B cell (primary cell): ENCODE data around the gene TPH1. TPM values are rescaled to one million over a fixed set of nuclear protein-coding genes. Genes with fewer than 3 reads are reported as not detected.

Experiments
- ATAC-seq: fragments of 200-7000 bp; cut with Tn5 transposase; one replicate; pipeline ENCODE4 v1.10.0; 2021; ENCODE audit warnings: low read depth, mild to moderate bottlenecking, moderate number of reproducible peaks, moderate library complexity
- CTCF ChIA-PET: fragments of 350-600 bp; sonication (Branson Sonifier 250); formaldehyde crosslinking; loops from one replicate; lab custom pipeline; 2021; ENCODE audit warnings: antibody characterized with exemption, inconsistent platforms; lab: Charles Lee
- POLR2A ChIA-PET: fragments of 350-600 bp; sonication (Branson Sonifier 250); formaldehyde crosslinking; loops from one replicate; lab custom pipeline; 2021; ENCODE audit warnings: antibody characterized with exemption; lab: Charles Lee
- DNase-seq: peaks from one replicate; pipeline ENCODE4 v3.0.0; 2013
- H2AFZ ChIP-seq: 2 replicates; pipeline ENCODE4 v1.6.1; 2012; ENCODE audit warnings: mild to moderate bottlenecking, low read depth, low read length; ENCODE audit not compliant: insufficient read depth, poor library complexity, severe bottlenecking
- H3K27ac ChIP-seq, 2 donors: 1 replicate in 1 of 2; 2 replicates in 1 of 2; pipeline ENCODE4 v1.5.1; 2012 to 2013; ENCODE audit warnings: low read length in 2 of 2, mild to moderate bottlenecking in 2 of 2, moderate library complexity in 1 of 2
- H3K27me3 ChIP-seq, 4 experiments: fragments of 200-600 bp in 1 of 4; sonication (generic) in 1 of 4; replicated peaks in 1 of 4; 1 replicate in 2 of 4; 2 replicates in 2 of 4; pipeline versions ENCODE4 v1.6.1 to v1.7.0; 2013 to 2016; ENCODE audit warnings: low read length in 3 of 4, mild to moderate bottlenecking in 2 of 4, mixed read lengths in 1 of 4, moderate library complexity in 1 of 4; ENCODE audit not compliant: insufficient read depth in 4 of 4, control insufficient read depth in 3 of 4; ENCODE audit errors: control extremely low read depth in 1 of 4
- H3K36me3 ChIP-seq, 2 experiments: replicated peaks in 1 of 2; 1 replicate in 1 of 2; 2 replicates in 1 of 2; pipeline versions ENCODE4 v1.6.1 to v1.7.1; 2013; ENCODE audit warnings: low read length in 1 of 2; ENCODE audit not compliant: insufficient read depth in 2 of 2, control insufficient read depth in 1 of 2; ENCODE audit errors: control extremely low read depth in 1 of 2, extremely low read depth in 1 of 2
- H3K4me1 ChIP-seq, 2 donors: fragments of 200-600 bp in 1 of 2; sonication (generic) in 1 of 2; 1 replicate in 1 of 2; 2 replicates in 1 of 2; pipeline versions ENCODE4 v1.5.1 to v1.6.1; 2013 to 2017; ENCODE audit warnings: low read length in 2 of 2; ENCODE audit not compliant: control insufficient read depth in 2 of 2, insufficient read depth in 2 of 2
- H3K4me2 ChIP-seq: replicated peaks from 2 replicates; pipeline ENCODE3; 2012; ENCODE audit warnings: mild to moderate bottlenecking, low read depth, low read length; ENCODE audit not compliant: poor library complexity, severe bottlenecking
- H3K4me3 ChIP-seq, 5 experiments: fragments of 200-600 bp in 1 of 5; sonication (generic) in 1 of 5; 1 replicate in 3 of 5; 2 replicates in 2 of 5; pipeline versions ENCODE4 v1.5.1 to v1.7.0; 2011 to 2016; ENCODE audit warnings: low read length in 4 of 5, mild to moderate bottlenecking in 4 of 5, low read depth in 2 of 5, control low read depth in 1 of 5, moderate library complexity in 1 of 5; ENCODE audit not compliant: insufficient read depth in 1 of 5; ENCODE audit errors: control extremely low read depth in 1 of 5, extremely low read depth in 1 of 5
- H3K79me2 ChIP-seq: fragments of 200-600 bp; sonication (generic); one replicate; pipeline ENCODE4 v1.6.0; 2016; ENCODE audit warnings: low read length; ENCODE audit not compliant: control insufficient read depth, insufficient read depth
- H3K9ac ChIP-seq: fragments of 200-600 bp; sonication (generic); 2 replicates; pipeline ENCODE4 v1.6.1; 2017; ENCODE audit warnings: mild to moderate bottlenecking, low read length, moderate library complexity
- H3K9me3 ChIP-seq, 3 donors: one replicate each; pipeline versions ENCODE4 v1.6.1 to v1.7.1; 2013; ENCODE audit warnings: low read length in 2 of 3; ENCODE audit not compliant: control insufficient read depth in 2 of 3, insufficient read depth in 1 of 3; ENCODE audit errors: control extremely low read depth in 1 of 3
- H4K20me1 ChIP-seq: 2 replicates; pipeline ENCODE4 v1.6.0; 2012; ENCODE audit warnings: mild to moderate bottlenecking, low read length; ENCODE audit not compliant: insufficient read depth, control insufficient read depth, poor library complexity, severe bottlenecking
- H3K27ac Mint-ChIP-seq: one replicate; pipeline ENCODE4 v1.8.0; 2021; ENCODE audit warnings: mixed read lengths
- H3K27me3 Mint-ChIP-seq: one replicate; pipeline ENCODE4 v1.8.0; 2021; ENCODE audit warnings: mixed read lengths
- H3K4me1 Mint-ChIP-seq: one replicate; pipeline ENCODE4 v1.8.0; 2021; ENCODE audit warnings: mixed read lengths
- H3K4me3 Mint-ChIP-seq: one replicate; pipeline ENCODE4 v1.8.0; 2021; ENCODE audit warnings: mixed read lengths
- H3K9me3 Mint-ChIP-seq: one replicate; pipeline ENCODE4 v1.8.0; 2022; ENCODE audit warnings: mixed read lengths; ENCODE audit not compliant: insufficient read depth
- CTCF ChIP-seq: fragments of 200-600 bp; IDR thresholded peaks from one replicate; pipeline ENCODE4 v1.8.0; 2022; ENCODE audit warnings: antibody characterized with exemption, mild to moderate bottlenecking
- EZH2 ChIP-seq: IDR thresholded peaks from 2 replicates; pipeline ENCODE4 v1.6.1; 2012; ENCODE audit warnings: borderline replicate concordance, low read depth, mild to moderate bottlenecking, moderate library complexity, low read length; ENCODE audit not compliant: insufficient read depth, poor library complexity, severe bottlenecking
- WGBS: methylation state at CpG from one replicate; pipeline ENCODE4 v1.1.5; 2013; ENCODE audit warnings: missing lambda C conversion rate; ENCODE audit not compliant: insufficient coverage; 5-methylcytosine and 5-hydroxymethylcytosine counted together
- intact Hi-C: fragments of 100-400 bp; cut with micrococcal nuclease; formaldehyde crosslinking; loops from one replicate; pipeline ENCODE4 v1.10.0; 2022
- polyA plus RNA-seq: library from polyadenylated mRNA; depleted of rRNA; stranded (reverse); fragments of >200 nt; gene quantifications from 2 replicates; pipeline ENCODE4 v1.2.3, GENCODE V29; 2012
- total RNA-seq, 2 donors: library from RNA; stranded (reverse); fragments of 120-200 nt in 1 of 2; gene quantifications; 1 replicate in 1 of 2; 2 replicates in 1 of 2; pipeline versions ENCODE4 v1.2.3 to v1.2.4, GENCODE V29; 2013 to 2022

The TPH1 gene
- total and polyA plus RNA-seq, 2 donors (not counting 1 experiment from before 2014, with no cell fraction given) = 0.51 to 2.8 TPM

- Mint-ChIP-seq H3K9me3 (no peaks in the 10 kb centered on the region), H3K4me1 (no peaks in the 10 kb centered on the region), H3K4me3 (no peak overlapping the region), H3K27me3 (no peaks in the 10 kb centered on the region), H3K27ac (no peak overlapping the region)
- DNase-seq (no peak), ATAC-seq (no peak)
- no peaks in the 10 kb centered on the region for H4K20me1 ChIP-seq
- no peak overlapping the region for H3K4me3 ChIP-seq
- H3K79me2 ChIP-seq = no peaks in the 10 kb centered on the region
- no peaks in the 10 kb centered on the region for H3K9me3 ChIP-seq
- no peaks in the 10 kb centered on the region for H3K27me3 ChIP-seq
- no peak overlapping the region for H3K27ac ChIP-seq
- H3K4me2 ChIP-seq = no peak overlapping the region
- ChIA-PET POLR2A (no interaction called here), CTCF (interaction anchor here (1.6 kb wide), 1 partner anchor 18 kb away, joined by 8 read pairs; no protein-coding TSS in a partner anchor)
- no peak overlapping the region for H3K9ac ChIP-seq
- intact Hi-C loops = no loop called here
- H2AFZ ChIP-seq = no peak overlapping the region
- 100% methylated on average over 2 of the region's 2 CpGs for WGBS
- H3K4me1 ChIP-seq = no peaks in the 10 kb centered on the region
- peaks cover 11 to 70% of the 10 kb centered on the region in 2 experiments for H3K36me3 ChIP-seq
- TF ChIP-seq CTCF (no peak), EZH2 (no peak)
Observed at GRCh38 chr11:18088366-18088765, 42.3 kb upstream of the TPH1 start.

GRCh38 chr11:18081551-18081950 is 35.5 kb upstream of the TPH1 start:
- Mint-ChIP-seq H3K4me1 (no peaks in the 10 kb centered on the region), H3K27ac (no peak overlapping the region), H3K9me3 (no peaks in the 10 kb centered on the region), H3K27me3 (no peaks in the 10 kb centered on the region), H3K4me3 (no peak overlapping the region)
- H3K4me2 ChIP-seq = no peak overlapping the region
- intact Hi-C loops = no loop called here
- DNase-seq = no peak
- no peaks in the 10 kb centered on the region for H4K20me1 ChIP-seq
- H2AFZ ChIP-seq = no peak overlapping the region
- CTCF ChIA-PET = no interaction called here
- H3K4me3 ChIP-seq = no peak overlapping the region
- no peak overlapping the region for H3K9ac ChIP-seq
- H3K79me2 ChIP-seq = no peaks in the 10 kb centered on the region
- no peaks in the 10 kb centered on the region for H3K9me3 ChIP-seq
- no peaks in the 10 kb centered on the region for H3K4me1 ChIP-seq
- 97% methylated on average over 2 of the region's 2 CpGs for WGBS
- ATAC-seq = no peak
- peaks cover 0 to 36% of the 10 kb centered on the region in 2 experiments for H3K36me3 ChIP-seq
- no peaks in the 10 kb centered on the region for H3K27me3 ChIP-seq
- POLR2A ChIA-PET = no interaction called here
- H3K27ac ChIP-seq = no peak overlapping the region
- TF ChIP-seq CTCF = no peak
- TF ChIP-seq EZH2 = no peak
